Measurements from ENCODE around the gene KCNH6.

The KCNH6 gene

GRCh38 chr17:63491977-63492618, 31.1 kb upstream of the KCNH6 start:
- H3K9ac ChIP-seq (ENCODE audit: low read depth, low read length): no peak overlapping the region
- no peak overlapping the region for H3K4me3 ChIP-seq (ENCODE audit: low read depth in 1 of 2, low read length in 2 of 2)
- no peak for TF ChIP-seq EZH2 (IDR thresholded peaks at IDR 0.05; ENCODE audit: borderline replicate concordance, low read depth, low read length, severe bottlenecking)
- TF ChIP-seq CTCF (IDR thresholded peaks at IDR 0.05; ENCODE audit: borderline replicate concordance, extremely low read depth, low read length, poor library complexity, severe bottlenecking): no peak
- H2AFZ ChIP-seq (ENCODE audit: low read depth, low read length): no peak overlapping the region
- H3K27me3 ChIP-seq (ENCODE audit: insufficient read depth, low read length, poor library complexity): peaks cover 14% of the 10 kb centered on the region
- no peaks in the 10 kb centered on the region for H3K4me1 ChIP-seq (ENCODE audit: insufficient read depth, low read length)
- DNase-seq (no peak), ATAC-seq (ENCODE audit: insufficient read depth, low read depth) (no peak)
- H3K4me2 ChIP-seq (ENCODE audit: insufficient read depth, low read length): no peak overlapping the region
- H3K27ac ChIP-seq (ENCODE audit: low read length): no peak overlapping the region
- no peaks in the 10 kb centered on the region for H3K9me3 ChIP-seq (ENCODE audit: insufficient read depth, low read length, severe bottlenecking)
- H4K20me1 ChIP-seq (ENCODE audit: insufficient read depth, low read length): no peaks in the 10 kb centered on the region
- no peaks in the 10 kb centered on the region for H3K79me2 ChIP-seq (ENCODE audit: insufficient read depth, low read length)
- no peaks in the 10 kb centered on the region for H3K36me3 ChIP-seq (ENCODE audit: insufficient read depth, low read length)

GRCh38 chr17:63492940-63493339, 30.2 kb upstream of the KCNH6 start:
- ATAC-seq (ENCODE audit: insufficient read depth, low read depth) (no peak), DNase-seq (no peak)
- Histone ChIP-seq H3K9me3 (ENCODE audit: insufficient read depth, low read length, severe bottlenecking) (no peaks in the 10 kb centered on the region), H4K20me1 (ENCODE audit: insufficient read depth, low read length) (no peaks in the 10 kb centered on the region), H3K79me2 (ENCODE audit: insufficient read depth, low read length) (no peaks in the 10 kb centered on the region), H3K27me3 (ENCODE audit: insufficient read depth, low read length, poor library complexity) (peaks cover 14% of the 10 kb centered on the region), H2AFZ (ENCODE audit: low read depth, low read length) (no peak overlapping the region), H3K4me2 (ENCODE audit: insufficient read depth, low read length) (no peak overlapping the region), H3K9ac (ENCODE audit: low read depth, low read length) (no peak overlapping the region), H3K27ac (ENCODE audit: low read length) (no peak overlapping the region), H3K36me3 (ENCODE audit: insufficient read depth, low read length) (no peaks in the 10 kb centered on the region), H3K4me1 (ENCODE audit: insufficient read depth, low read length) (no peaks in the 10 kb centered on the region), H3K4me3 (ENCODE audit: low read depth in 1 of 2, low read length in 2 of 2) (no peak overlapping the region)
- TF ChIP-seq EZH2 (IDR thresholded peaks at IDR 0.05; ENCODE audit: borderline replicate concordance, low read depth, low read length, severe bottlenecking): no peak
- no peak for TF ChIP-seq CTCF (IDR thresholded peaks at IDR 0.05; ENCODE audit: borderline replicate concordance, extremely low read depth, low read length, poor library complexity, severe bottlenecking)

- H3K4me1 ChIP-seq (ENCODE audit: insufficient read depth, low read length): no peaks in the 10 kb centered on the region
- peaks cover 14% of the 10 kb centered on the region for H3K27me3 ChIP-seq (ENCODE audit: insufficient read depth, low read length, poor library complexity)
- no peak for DNase-seq
- H2AFZ ChIP-seq (ENCODE audit: low read depth, low read length): no peak overlapping the region
- H3K4me3 ChIP-seq (ENCODE audit: low read depth in 1 of 2, low read length in 2 of 2): no peak overlapping the region
- no peak overlapping the region for H3K4me2 ChIP-seq (ENCODE audit: insufficient read depth, low read length)
- H3K27ac ChIP-seq (ENCODE audit: low read length): no peak overlapping the region
- no peaks in the 10 kb centered on the region for H3K36me3 ChIP-seq (ENCODE audit: insufficient read depth, low read length)
- no peak for TF ChIP-seq CTCF (IDR thresholded peaks at IDR 0.05; ENCODE audit: borderline replicate concordance, extremely low read depth, low read length, poor library complexity, severe bottlenecking)
- no peak for TF ChIP-seq EZH2 (IDR thresholded peaks at IDR 0.05; ENCODE audit: borderline replicate concordance, low read depth, low read length, severe bottlenecking)
- H3K79me2 ChIP-seq (ENCODE audit: insufficient read depth, low read length): no peaks in the 10 kb centered on the region
- no peaks in the 10 kb centered on the region for H4K20me1 ChIP-seq (ENCODE audit: insufficient read depth, low read length)
- no peak for ATAC-seq (ENCODE audit: insufficient read depth, low read depth)
- no peak overlapping the region for H3K9ac ChIP-seq (ENCODE audit: low read depth, low read length)
- no peaks in the 10 kb centered on the region for H3K9me3 ChIP-seq (ENCODE audit: insufficient read depth, low read length, severe bottlenecking)
These were observed 29.7 kb upstream of the KCNH6 start for GRCh38 chr17:63493411-63493810.

Data from DND-41 (cell line).